CD1c-positive myeloid dendritic cell (primary cell): ENCODE data around the gene DNAH1.
A peak's percentile ranks its signal among the peaks of the same experiment; 100 is the strongest.

Experiments used
- DNase-seq: peaks from one replicate; pipeline ENCODE4 v3.0.0-alpha.2; 2016; ENCODE audit errors: extremely low spot score

Gene DNAH1

GRCh38 chr3:52310861-52311575 lies 5.1 kb upstream of the DNAH1 start:
- DNase-seq, result no peak

GRCh38 chr3:52311576-52312119 lies 4.5 kb upstream of the DNAH1 start:
- DNase-seq, result no peak

- DNase-seq, result peak; percentile 2
Observed at GRCh38 chr3:52313188-52313773, 2.8 kb upstream of the DNAH1 start.

GRCh38 chr3:52313774-52314188 lies 2.3 kb upstream of the DNAH1 start:
- DNase-seq, result peak; percentile 90

- DNase-seq, result peak; percentile 24
Observed at GRCh38 chr3:52314489-52314888, 1.6 kb upstream of the DNAH1 start.

- no peak for DNase-seq
Observed at GRCh38 chr3:52315006-52315405, 1.1 kb upstream of the DNAH1 start.

- DNase-seq, result peak; percentile 72
Observed at GRCh38 chr3:52317208-52318000, 1.3 kb downstream of the DNAH1 start.

GRCh38 chr3:52318186-52318816 lies 2.2 kb downstream of the DNAH1 start:
- DNase-seq, result no peak

GRCh38 chr3:52319921-52320595 lies 3.9 kb downstream of the DNAH1 start:
- no peak for DNase-seq

- no peak for DNase-seq
Observed at GRCh38 chr3:52321481-52321880, 5.4 kb downstream of the DNAH1 start.

GRCh38 chr3:52322466-52322865 lies 6.3 kb downstream of the DNAH1 start:
- DNase-seq, result no peak

GRCh38 chr3:52323526-52324295 lies 7.6 kb downstream of the DNAH1 start:
- no peak for DNase-seq

- no peak for DNase-seq
Observed at GRCh38 chr3:52324676-52325075, 8.6 kb downstream of the DNAH1 start.

- no peak for DNase-seq
Observed at GRCh38 chr3:52325686-52326085, 9.6 kb downstream of the DNAH1 start.

GRCh38 chr3:52326976-52327375 lies 10.9 kb downstream of the DNAH1 start:
- DNase-seq, result no peak

GRCh38 chr3:52327486-52328290 lies 11.6 kb downstream of the DNAH1 start:
- DNase-seq, result no peak

GRCh38 chr3:52328536-52329080 lies 12.5 kb downstream of the DNAH1 start:
- DNase-seq, result no peak

GRCh38 chr3:52330194-52330805 lies 14.2 kb downstream of the DNAH1 start:
- no peak for DNase-seq

- DNase-seq, result no peak
Observed at GRCh38 chr3:52331091-52331490, 15.0 kb downstream of the DNAH1 start.
